H1 (cell line): Measurements from ENCODE around the gene UIMC1. TPM values are rescaled to one million over a fixed set of nuclear protein-coding genes. Genes with fewer than 3 reads are reported as not detected.

Experiments
- CTCF ChIA-PET: fragments of 300-600 bp; sonication (Branson Sonifier 250); formaldehyde crosslinking; loops from one replicate; lab custom pipeline; 2021; ENCODE audit not compliant: partially characterized antibody; lab: Charles Lee
- POLR2A ChIA-PET: fragments of 300-600 bp; sonication (Branson Sonifier 250); formaldehyde crosslinking; loops from one replicate; lab custom pipeline; 2021; ENCODE audit warnings: inconsistent platforms; ENCODE audit not compliant: partially characterized antibody; lab: Charles Lee
- DNase-seq, 2 experiments: peaks; one replicate each; pipeline versions ENCODE4 v3.0.0 to v3.0.0-alpha.2; 2010 to 2022; ENCODE audit warnings: low spot score in 2 of 2, low read depth in 1 of 2, mixed read lengths in 1 of 2
- FAIRE-seq: peaks from 2 replicates; lab custom pipeline; 2011; peaks lifted over from hg19 to GRCh38; lab: Jason Lieb, UNC
- H2AFZ ChIP-seq: 2 replicates; pipeline ENCODE4 v1.8.1; 2012; ENCODE audit warnings: low read length, inconsistent platforms
- H2AK5ac ChIP-seq: 2 replicates; pipeline ENCODE4 v1.6.1; 2013; ENCODE audit warnings: low read depth, low read length
- H2BK120ac ChIP-seq: replicated peaks from 2 replicates; pipeline ENCODE3; 2013; ENCODE audit warnings: low read depth, low read length, inconsistent platforms
- H2BK12ac ChIP-seq: 2 replicates; pipeline ENCODE4 v1.6.1; 2013; ENCODE audit warnings: low read depth, low read length
- H2BK15ac ChIP-seq: 2 replicates; pipeline ENCODE4 v1.6.1; 2013; ENCODE audit warnings: low read length
- H2BK20ac ChIP-seq: 2 replicates; pipeline ENCODE4 v1.6.1; 2013; ENCODE audit warnings: low read length
- H2BK5ac ChIP-seq: 2 replicates; pipeline ENCODE4 v1.6.1; 2013; ENCODE audit warnings: low read depth, low read length
- H3K14ac ChIP-seq: 2 replicates; pipeline ENCODE4 v1.6.1; 2013; ENCODE audit warnings: inconsistent platforms; ENCODE audit not compliant: insufficient read length
- H3K18ac ChIP-seq: 2 replicates; pipeline ENCODE4 v1.6.1; 2013; ENCODE audit warnings: low read length; ENCODE audit errors: extremely low read depth
- H3K23ac ChIP-seq: 2 replicates; pipeline ENCODE4 v1.6.1; 2013; ENCODE audit warnings: inconsistent platforms; ENCODE audit not compliant: insufficient read length
- H3K23me2 ChIP-seq: 2 replicates; pipeline ENCODE4 v1.6.1; 2013; ENCODE audit warnings: low read depth, low read length
- H3K27ac ChIP-seq: 2 replicates; pipeline ENCODE4 v1.6.1; 2011; ENCODE audit warnings: low read depth, low read length, inconsistent platforms
- H3K27me3 ChIP-seq, 4 experiments: replicated peaks in 1 of 4; 1 replicate in 1 of 4; 2 replicates in 3 of 4; pipeline versions ENCODE4 v1.6.1 to v1.8.1; 2011 to 2013; ENCODE audit warnings: low read length in 3 of 4, mild to moderate bottlenecking in 3 of 4, inconsistent platforms in 2 of 4, mixed read lengths in 2 of 4, moderate library complexity in 1 of 4; ENCODE audit not compliant: control insufficient read depth in 3 of 4, insufficient read depth in 3 of 4; ENCODE audit errors: extremely low read depth in 1 of 4
- H3K36me3 ChIP-seq, 4 experiments: 2 replicates each; pipeline versions ENCODE4 v1.6.1 to v1.8.1; 2011 to 2013; ENCODE audit warnings: mild to moderate bottlenecking in 4 of 4, low read length in 3 of 4, moderate library complexity in 2 of 4, control low read depth in 1 of 4, inconsistent platforms in 1 of 4; ENCODE audit not compliant: insufficient read depth in 4 of 4, control insufficient read depth in 2 of 4
- H3K4ac ChIP-seq: replicated peaks from 2 replicates; pipeline ENCODE3; 2013; ENCODE audit warnings: low read length, low read depth, mixed read lengths, inconsistent platforms; ENCODE audit not compliant: insufficient read length
- H3K4me1 ChIP-seq, 4 experiments: replicated peaks in 1 of 4; 1 replicate in 1 of 4; 2 replicates in 3 of 4; pipeline versions ENCODE4 v1.6.1 to v1.8.1; 2011 to 2013; ENCODE audit warnings: low read length in 3 of 4, inconsistent platforms in 2 of 4, mixed read lengths in 1 of 4; ENCODE audit not compliant: insufficient read depth in 4 of 4, control insufficient read depth in 3 of 4
- H3K4me2 ChIP-seq, 2 experiments: 2 replicates each; pipeline versions ENCODE4 v1.6.1 to v1.8.1; 2011 to 2013; ENCODE audit warnings: low read depth in 2 of 2, low read length in 2 of 2, control low read depth in 1 of 2, inconsistent platforms in 1 of 2, mild to moderate bottlenecking in 1 of 2; ENCODE audit not compliant: insufficient read depth in 1 of 2
- H3K4me3 ChIP-seq, 4 experiments: fragments of 200-600, 300-600 bp in 1 of 4; sonication (generic), shearing (Covaris generic), sonication (Bioruptor Twin) in 1 of 4; 2 replicates each; pipeline versions ENCODE4 v1.5.1 to v1.8.1; 2011 to 2016; ENCODE audit warnings: low read length in 4 of 4, low read depth in 3 of 4, control low read depth in 2 of 4, inconsistent platforms in 2 of 4, mild to moderate bottlenecking in 2 of 4, mixed read lengths in 1 of 4, moderate library complexity in 1 of 4; ENCODE audit not compliant: insufficient read depth in 2 of 4; ENCODE audit errors: extremely low read depth in 1 of 4
- H3K56ac ChIP-seq: replicated peaks from 2 replicates; pipeline ENCODE3; 2013; ENCODE audit warnings: low read depth, mild to moderate bottlenecking, mixed read lengths, low read length, inconsistent platforms; ENCODE audit not compliant: insufficient read length
- H3K79me1 ChIP-seq: 2 replicates; pipeline ENCODE4 v1.6.1; 2013; ENCODE audit warnings: low read depth, low read length, control low read depth
- H3K79me2 ChIP-seq, 2 experiments: 2 replicates each; pipeline versions ENCODE4 v1.6.1 to v1.8.1; 2012 to 2013; ENCODE audit warnings: low read length in 2 of 2, mild to moderate bottlenecking in 2 of 2, inconsistent platforms in 1 of 2; ENCODE audit not compliant: insufficient read depth in 2 of 2, control insufficient read depth in 1 of 2
- H3K9ac ChIP-seq, 4 experiments: replicated peaks in 1 of 4; 1 replicate in 1 of 4; 2 replicates in 3 of 4; pipeline versions ENCODE4 v1.6.1 to v1.8.1; 2011 to 2013; ENCODE audit warnings: low read depth in 3 of 4, low read length in 3 of 4, control low read depth in 2 of 4, mild to moderate bottlenecking in 2 of 4, moderate library complexity in 2 of 4, inconsistent platforms in 1 of 4; ENCODE audit errors: extremely low read depth in 1 of 4
- H3K9me3 ChIP-seq, 2 experiments: 2 replicates each; pipeline versions ENCODE4 v1.6.1 to v1.8.1; 2012 to 2013; ENCODE audit warnings: mild to moderate bottlenecking in 2 of 2, moderate library complexity in 2 of 2, control low read depth in 1 of 2, inconsistent platforms in 1 of 2, low read depth in 1 of 2, low read length in 1 of 2, mixed read lengths in 1 of 2; ENCODE audit not compliant: insufficient read depth in 2 of 2
- H4K20me1 ChIP-seq, 2 experiments: replicated peaks in 1 of 2; 2 replicates each; pipeline versions ENCODE3 to v1.8.1; 2011 to 2013; ENCODE audit warnings: inconsistent platforms in 2 of 2, low read length in 2 of 2, mild to moderate bottlenecking in 1 of 2; ENCODE audit not compliant: insufficient read depth in 2 of 2, control insufficient read depth in 1 of 2
- H4K5ac ChIP-seq: 2 replicates; pipeline ENCODE4 v1.6.1; 2013; ENCODE audit warnings: low read length, low read depth, mixed read lengths, inconsistent platforms; ENCODE audit not compliant: insufficient read length
- H4K8ac ChIP-seq: 2 replicates; pipeline ENCODE4 v1.8.0; 2013; ENCODE audit warnings: mild to moderate bottlenecking, moderate library complexity, low read length, inconsistent platforms; ENCODE audit not compliant: insufficient read depth; ENCODE audit errors: extremely low read depth
- H4K91ac ChIP-seq: replicated peaks from 2 replicates; pipeline ENCODE3; 2013; ENCODE audit warnings: low read length, mixed read lengths, inconsistent platforms; ENCODE audit not compliant: insufficient read length
- CBX8 ChIP-seq: fragments of 300-800, 300-1000 bp; sonication (generic); IDR thresholded peaks from 2 replicates; pipeline ENCODE4 v1.7.1; 2016; ENCODE audit warnings: low read depth, low read length, borderline replicate concordance
- CHD2 ChIP-seq: IDR thresholded peaks from 2 replicates; pipeline ENCODE4 v1.6.1; 2012; ENCODE audit warnings: low read length, improper control_type of control experiment
- EP300 ChIP-seq, 2 experiments: IDR thresholded peaks; 1 replicate in 1 of 2; 2 replicates in 1 of 2; pipeline ENCODE4 v1.6.1; 2011 to 2012; ENCODE audit warnings: low read depth in 2 of 2, low read length in 2 of 2, mild to moderate bottlenecking in 2 of 2, borderline replicate concordance in 1 of 2, inconsistent platforms in 1 of 2, moderate library complexity in 1 of 2
- EZH2 ChIP-seq: fragments of 200-600 bp; sonication (generic); IDR thresholded peaks from 2 replicates; pipeline ENCODE4 v1.7.1; 2012; ENCODE audit warnings: low read depth, mild to moderate bottlenecking, moderate library complexity, low read length, inconsistent platforms; ENCODE audit not compliant: severe bottlenecking
- HDAC2 ChIP-seq, 2 experiments: fragments of 300-600 bp in 1 of 2; sonication (generic) in 1 of 2; IDR thresholded peaks; 2 replicates each; pipeline ENCODE4 v1.6.1; 2011 to 2012; ENCODE audit warnings: low read depth in 2 of 2, low read length in 2 of 2, mild to moderate bottlenecking in 2 of 2, moderate library complexity in 2 of 2, borderline replicate concordance in 1 of 2, inconsistent platforms in 1 of 2
- SIN3A ChIP-seq, 2 experiments: IDR thresholded peaks in 1 of 2; conservative IDR thresholded peaks in 1 of 2; 2 replicates each; pipeline ENCODE4 v1.6.1; 2011 to 2012; ENCODE audit warnings: low read length in 2 of 2, improper control_type of control experiment in 1 of 2, low read depth in 1 of 2, mild to moderate bottlenecking in 1 of 2
- WGBS, 2 experiments: shearing (Covaris generic) in 1 of 2; methylation state at CpG; one replicate each; pipeline versions ENCODE4 v1.1.6 to v1.1.7; 2013 to 2015; ENCODE audit warnings: low lambda C conversion rate in 2 of 2, mixed read lengths in 2 of 2, inconsistent platforms in 1 of 2, low coverage in 1 of 2, missing lambda C conversion rate in 1 of 2; ENCODE audit not compliant: insufficient replicate concordance in 2 of 2, insufficient coverage in 1 of 2, insufficient read length in 1 of 2; ENCODE audit errors: extremely low coverage in 1 of 2, missing lambda C conversion rate in 1 of 2; 5-methylcytosine and 5-hydroxymethylcytosine counted together
- polyA plus RNA-seq, 7 experiments: library from polyadenylated mRNA; depleted of rRNA in 3 of 7; stranded (reverse) in 5 of 7; unstranded in 2 of 7; fragments of >200 nt in 5 of 7; fragments of 200-250 nt in 2 of 7; gene quantifications; 1 replicate in 5 of 7; 2 replicates in 1 of 7; 4 replicates in 1 of 7; pipeline versions ENCODE4 v1.2.1 to v1.2.3, GENCODE V29; 2011 to 2013; ENCODE audit warnings: missing spikeins in 2 of 7, mixed read lengths in 2 of 7
- total RNA-seq: library from RNA; stranded (reverse); fragmentation: NEBNext Ultra II Directional; extraction: Animal tissue kit (Norgen Biotek cat#: 25700); gene quantifications from 2 replicates; pipeline ENCODE4 v1.2.1, GENCODE V29; 2021

UIMC1 gene
- total and polyA plus RNA-seq, 2 of the 8 experiments (the other 6 are each of a cell fraction or from before 2014, with no cell fraction given), result 12.8 to 43.7 TPM

DNA sequence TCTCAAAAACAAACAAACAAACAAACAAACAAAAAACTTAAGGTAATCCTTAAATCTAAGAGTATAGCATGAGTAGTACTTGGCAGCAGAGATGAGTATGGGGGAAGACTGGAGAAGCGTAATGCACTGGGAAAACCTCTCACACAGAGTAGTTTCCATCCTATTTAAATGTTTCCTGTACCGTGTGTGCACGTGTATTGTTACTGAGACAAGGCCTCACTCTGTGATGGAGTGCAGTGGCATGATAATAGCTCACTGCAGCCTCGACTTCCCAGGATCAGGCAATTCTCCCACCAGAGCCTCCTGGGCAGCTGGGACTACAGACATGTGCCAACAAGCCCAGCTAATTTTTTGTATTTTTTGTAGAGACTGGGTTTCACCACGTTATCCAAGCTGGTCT lies 2.9 kb downstream of the UIMC1 start:
- no peak overlapping the region for H2AK5ac ChIP-seq
- no peak overlapping the region for H2BK20ac ChIP-seq
- H2BK15ac ChIP-seq, result no peak overlapping the region
- no peak for TF ChIP-seq CBX8
- no peak for TF ChIP-seq HDAC2 (IDR thresholded peaks at IDR 0.05; ENCODE audit: borderline replicate concordance in 1 of 2, low read depth in 2 of 2, low read length in 2 of 2)
- no peak for TF ChIP-seq EP300 (IDR thresholded peaks at IDR 0.05; ENCODE audit: borderline replicate concordance in 1 of 2, low read depth in 2 of 2, low read length in 2 of 2)
- TF ChIP-seq CHD2, result no peak
- no peak for TF ChIP-seq SIN3A (conservative IDR thresholded peaks at IDR 0.05 in 1 of 2, IDR thresholded peaks at IDR 0.05 in 1 of 2; ENCODE audit: low read depth in 1 of 2, low read length in 2 of 2)
- no peak for TF ChIP-seq EZH2
- TF ChIP-seq, all 59 proteins: peak for 0
- Histone ChIP-seq H3K4ac (no peak overlapping the region), H3K4me2 (no peak overlapping the region; a peak in 1 of 4 replicates), H3K14ac (no peak overlapping the region), H3K4me1 (peaks cover 0 to 3% (median 3%) of the 10 kb centered on the region in 4 experiments; a peak in 4 of 7 replicates), H3K27me3 (no peaks in the 10 kb centered on the region), H3K4me3 (no peak overlapping the region), H3K9ac (no peak overlapping the region), H4K5ac (no peak overlapping the region), H3K18ac (no peak overlapping the region), H3K9me3 (no peaks in the 10 kb centered on the region), H3K56ac (no peak overlapping the region), H3K79me1 (peaks cover 8% of the 10 kb centered on the region), H3K36me3 (no peaks in the 10 kb centered on the region), H2BK12ac (no peak overlapping the region), H3K23me2 (0 out of 2 replicates have a peak, but pooled peaks cover 2% of the 10 kb centered on the region), H4K20me1 (peaks cover 3% of the 10 kb centered on the region in 2 experiments), H4K8ac (no peak overlapping the region), H3K23ac (no peak overlapping the region), H2BK120ac (no peak overlapping the region), H4K91ac (no peak overlapping the region), H2AFZ (no peak overlapping the region), H2BK5ac (no peak overlapping the region; the same call in 1 of the 2 replicates), H3K27ac (no peak overlapping the region), H3K79me2 (peaks cover 22 to 71% of the 10 kb centered on the region in 2 experiments)
- FAIRE-seq (no peak), DNase-seq (no peak)
- ChIA-PET POLR2A (interaction anchor here (0.6 to 4.2 kb wide), 2 partner anchors 19 to 42 kb away, joined by 3 to 26 read pairs; partner anchors contain the start of gene ZNF346), CTCF (interaction anchor here (0.7 to 2.0 kb wide), 4 partner anchors 19 to 344 kb away, joined by 3 to 5 read pairs (median 4); partner anchors contain the start of gene ZNF346)
- 89% methylated on average over 5 of the region's 5 CpGs; no CpG with 5 or more reads in 1 of the 2 experiments for WGBS, 2 experiments
